NT2/D1 (cell line): ENCODE results near the gene ARHGAP24.

Experiments used
- SUZ12 ChIP-seq: IDR thresholded peaks from 2 replicates; pipeline ENCODE4 v1.6.1; 2011; ENCODE audit not compliant: insufficient read length, insufficient read depth; ENCODE audit errors: extremely low read depth
- YY1 ChIP-seq: IDR thresholded peaks from 2 replicates; pipeline ENCODE4 v1.6.1; 2011; ENCODE audit not compliant: insufficient read length, insufficient read depth
- ZNF274 ChIP-seq: IDR thresholded peaks from 2 replicates; pipeline ENCODE4 v1.6.1; 2011; ENCODE audit warnings: mild to moderate bottlenecking, low read depth, low read length

DNA sequence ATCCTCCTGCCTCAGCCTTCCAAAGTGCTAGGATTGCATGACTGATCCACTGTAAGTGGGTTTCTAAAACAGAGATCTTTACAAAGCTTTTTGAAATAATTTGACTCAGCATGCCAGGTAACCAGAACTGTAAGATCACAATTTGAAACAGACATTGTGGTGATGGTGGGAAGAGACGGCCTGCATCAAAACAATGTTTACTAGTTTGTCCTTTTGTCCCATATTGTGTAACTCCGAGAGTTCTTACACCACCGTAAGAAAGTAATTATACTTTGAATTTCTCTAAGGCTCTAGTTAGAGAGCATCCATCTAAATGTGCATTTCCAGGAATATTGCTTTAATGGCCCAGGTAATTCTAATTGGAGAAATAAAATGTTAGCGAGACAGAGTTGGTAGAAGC is 594 bp upstream of the ARHGAP24 start:
- no peak for TF ChIP-seq SUZ12
- TF ChIP-seq YY1: no peak
- no peak for TF ChIP-seq ZNF274
